ENCODE data around the gene ITGB5. TPM values are rescaled to one million over a fixed set of nuclear protein-coding genes. Genes with fewer than 3 reads are reported as not detected.

ITGB5 gene
- total RNA-seq, 1 experiment from 2014 or later, result 132 TPM

DNA sequence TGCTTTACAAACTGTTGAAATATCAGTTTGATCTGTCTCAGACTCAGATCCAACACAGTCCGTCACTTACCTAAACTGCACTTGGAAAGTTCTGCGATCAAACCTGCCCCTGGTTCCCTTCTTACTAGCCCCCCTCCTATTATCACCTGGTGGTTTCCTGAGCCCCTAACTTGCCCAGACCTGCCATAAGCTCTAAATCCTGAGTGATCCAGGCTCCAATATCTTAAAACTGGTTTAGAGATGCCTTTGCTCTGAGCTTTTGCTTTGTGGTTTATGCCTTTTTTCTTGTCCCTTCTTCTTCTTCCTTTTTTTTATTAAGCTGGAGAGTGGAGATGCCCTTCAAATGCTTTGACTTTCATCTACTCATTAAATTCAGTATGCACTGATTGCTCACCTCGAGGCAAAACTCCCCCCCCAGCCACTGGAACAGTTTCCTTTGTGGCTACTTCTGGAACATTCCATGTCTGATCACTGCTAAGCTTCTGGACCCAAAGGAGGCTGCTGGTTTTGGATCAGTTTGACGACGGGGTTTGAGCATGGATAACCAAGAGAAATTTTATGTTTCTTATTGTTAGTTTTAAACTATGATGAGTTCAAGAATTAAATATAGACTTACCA, 3.5 kb upstream of the ITGB5 start:
- H3K27ac Mint-ChIP-seq (ENCODE audit: unreplicated experiment), result peak overlapping the region; percentile 3
- no peak overlapping the region for H3K4me3 ChIP-seq (ENCODE audit: low read depth, low read length)
- no peaks in the 10 kb centered on the region for H3K9me3 ChIP-seq
- ChIA-PET CTCF (interaction anchor here (0.6 to 2.4 kb wide), 2 partner anchors 104 to 105 kb away, joined by 5 to 6 read pairs; no protein-coding TSS in a partner anchor), POLR2A (interaction anchor here (0.5 kb wide), 1 partner anchor 753 kb away, joined by 5 read pairs; no protein-coding TSS in a partner anchor)
- BruUV-seq (replicated peaks), result no TSS peak
- peaks cover 6% of the 10 kb centered on the region for H3K36me3 Mint-ChIP-seq (ENCODE audit: insufficient read depth, unreplicated experiment)
- TF ChIP-seq, protein P1, sequence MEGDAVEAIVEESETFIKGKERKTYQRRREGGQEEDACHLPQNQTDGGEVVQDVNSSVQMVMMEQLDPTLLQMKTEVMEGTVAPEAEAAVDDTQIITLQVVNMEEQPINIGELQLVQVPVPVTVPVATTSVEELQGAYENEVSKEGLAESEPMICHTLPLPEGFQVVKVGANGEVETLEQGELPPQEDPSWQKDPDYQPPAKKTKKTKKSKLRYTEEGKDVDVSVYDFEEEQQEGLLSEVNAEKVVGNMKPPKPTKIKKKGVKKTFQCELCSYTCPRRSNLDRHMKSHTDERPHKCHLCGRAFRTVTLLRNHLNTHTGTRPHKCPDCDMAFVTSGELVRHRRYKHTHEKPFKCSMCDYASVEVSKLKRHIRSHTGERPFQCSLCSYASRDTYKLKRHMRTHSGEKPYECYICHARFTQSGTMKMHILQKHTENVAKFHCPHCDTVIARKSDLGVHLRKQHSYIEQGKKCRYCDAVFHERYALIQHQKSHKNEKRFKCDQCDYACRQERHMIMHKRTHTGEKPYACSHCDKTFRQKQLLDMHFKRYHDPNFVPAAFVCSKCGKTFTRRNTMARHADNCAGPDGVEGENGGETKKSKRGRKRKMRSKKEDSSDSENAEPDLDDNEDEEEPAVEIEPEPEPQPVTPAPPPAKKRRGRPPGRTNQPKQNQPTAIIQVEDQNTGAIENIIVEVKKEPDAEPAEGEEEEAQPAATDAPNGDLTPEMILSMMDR (IDR thresholded peaks at IDR 0.05; ENCODE audit: insufficient read depth in 1 of 2, low read depth in 1 of 2, low read length in 1 of 2, severe bottlenecking in 1 of 2, unreplicated experiment in 1 of 2), result no peak
- H3K27me3 ChIP-seq (replicated peaks; ENCODE audit: control insufficient read depth, insufficient read depth, low read length), result no peaks in the 10 kb centered on the region
- no peaks in the 10 kb centered on the region for H3K9me3 Mint-ChIP-seq (ENCODE audit: unreplicated experiment)
- H3K36me3 ChIP-seq (ENCODE audit: control insufficient read depth, insufficient read depth, low read length), result no peaks in the 10 kb centered on the region
- H3K4me1 ChIP-seq, result peaks cover 26% of the 10 kb centered on the region
- no peak overlapping the region for H3K4me3 Mint-ChIP-seq (ENCODE audit: unreplicated experiment)
- DNase-seq, result no peak
- intact Hi-C loops (cut with micrococcal nuclease; ENCODE audit: unreplicated experiment), result no loop called here
- H3K27me3 Mint-ChIP-seq (ENCODE audit: insufficient read depth, unreplicated experiment), result no peaks in the 10 kb centered on the region
- H3K4me1 Mint-ChIP-seq (ENCODE audit: low read depth, unreplicated experiment), result peaks cover 17% of the 10 kb centered on the region

DNA sequence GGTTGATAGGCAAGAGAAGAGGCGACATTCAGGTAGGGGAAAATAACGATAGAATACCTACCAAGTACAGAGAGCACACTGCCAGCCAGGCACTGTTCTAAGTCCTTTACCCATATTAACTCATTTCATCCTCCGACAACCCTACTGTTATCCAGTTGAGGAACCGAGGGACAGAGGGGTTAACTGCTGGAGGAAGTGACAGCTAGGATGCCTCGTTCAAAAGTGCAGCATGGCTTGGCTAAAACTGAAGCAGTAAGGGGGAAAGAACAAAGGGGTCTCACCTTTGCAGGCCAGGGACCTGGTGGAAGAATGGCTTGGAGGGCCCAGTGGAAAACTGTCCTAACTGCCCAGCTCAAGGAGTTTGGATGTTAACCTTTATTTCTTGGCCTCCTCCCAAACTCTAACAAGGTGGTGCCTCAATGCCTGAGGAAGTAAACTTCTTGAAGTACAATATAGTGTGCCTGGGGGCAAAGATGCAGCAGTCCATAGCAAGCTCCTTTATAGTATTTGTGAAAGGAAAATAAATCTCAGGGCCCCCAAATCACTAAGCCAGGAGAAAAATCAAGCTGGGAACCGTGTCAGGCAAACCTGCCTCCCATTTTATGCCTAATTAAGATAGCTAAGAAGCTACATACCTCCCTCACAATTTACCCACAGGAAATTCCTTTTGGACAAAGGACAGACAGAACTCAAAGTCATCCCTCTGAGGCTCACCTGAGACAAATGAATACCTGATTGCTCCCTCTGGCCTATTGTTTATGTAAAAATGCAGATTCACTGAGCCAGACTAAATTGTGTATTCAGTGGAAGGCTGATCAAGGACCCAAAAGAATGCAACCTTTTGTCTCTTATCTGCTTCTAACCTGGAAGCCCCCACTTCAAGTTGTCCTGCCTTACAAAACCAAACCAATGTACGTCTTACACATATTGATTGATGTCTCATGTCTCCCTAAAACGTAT, 1.6 kb upstream of the ITGB5 start:
- H3K27me3 ChIP-seq (replicated peaks; ENCODE audit: control insufficient read depth, insufficient read depth, low read length), result no peaks in the 10 kb centered on the region
- Mint-ChIP-seq H3K27me3 (ENCODE audit: insufficient read depth, unreplicated experiment) (no peaks in the 10 kb centered on the region), H3K27ac (ENCODE audit: unreplicated experiment) (peak overlapping the region; percentile 53), H3K4me3 (ENCODE audit: unreplicated experiment) (peak overlapping the region; percentile 94), H3K4me1 (ENCODE audit: low read depth, unreplicated experiment) (peaks cover 17% of the 10 kb centered on the region), H3K36me3 (ENCODE audit: insufficient read depth, unreplicated experiment) (peaks cover 9% of the 10 kb centered on the region), H3K9me3 (ENCODE audit: unreplicated experiment) (no peaks in the 10 kb centered on the region)
- TF ChIP-seq, protein P1 (IDR thresholded peaks at IDR 0.05; ENCODE audit: insufficient read depth in 1 of 2, low read depth in 1 of 2, low read length in 1 of 2, severe bottlenecking in 1 of 2, unreplicated experiment in 1 of 2), result no peak
- TSS peak; percentile 71 for BruUV-seq (replicated peaks)
- no peaks in the 10 kb centered on the region for H3K36me3 ChIP-seq (ENCODE audit: control insufficient read depth, insufficient read depth, low read length)
- no peaks in the 10 kb centered on the region for H3K9me3 ChIP-seq
- no peak for DNase-seq
- peaks cover 29% of the 10 kb centered on the region for H3K4me1 ChIP-seq
- H3K4me3 ChIP-seq (ENCODE audit: low read depth, low read length), result no peak overlapping the region
- intact Hi-C loops (cut with micrococcal nuclease; ENCODE audit: unreplicated experiment), result loop anchor here (5.0 kb wide), 2 partner anchors 101 to 126 kb away; no protein-coding TSS in a partner anchor
- ChIA-PET CTCF (interaction anchor here (2.4 kb wide), 1 partner anchor 102 kb away, joined by 5 read pairs; no protein-coding TSS in a partner anchor), POLR2A (no interaction called here)

- H3K36me3 ChIP-seq (ENCODE audit: control insufficient read depth, insufficient read depth, low read length), result no peaks in the 10 kb centered on the region
- H3K9me3 Mint-ChIP-seq (ENCODE audit: unreplicated experiment), result no peaks in the 10 kb centered on the region
- BruUV-seq (replicated peaks), result no TSS peak
- H3K27me3 Mint-ChIP-seq (ENCODE audit: insufficient read depth, unreplicated experiment), result no peaks in the 10 kb centered on the region
- H3K27ac Mint-ChIP-seq (ENCODE audit: unreplicated experiment), result peak overlapping the region; percentile 53
- no peaks in the 10 kb centered on the region for H3K9me3 ChIP-seq
- H3K4me1 Mint-ChIP-seq (ENCODE audit: low read depth, unreplicated experiment), result peaks cover 17% of the 10 kb centered on the region
- DNase-seq, result no peak
- TF ChIP-seq, protein P1 (IDR thresholded peaks at IDR 0.05; ENCODE audit: insufficient read depth in 1 of 2, low read depth in 1 of 2, low read length in 1 of 2, severe bottlenecking in 1 of 2, unreplicated experiment in 1 of 2), result no peak
- intact Hi-C loops (cut with micrococcal nuclease; ENCODE audit: unreplicated experiment), result loop anchor here (2.0 to 5.0 kb wide), 3 partner anchors 13 to 126 kb away; no protein-coding TSS in a partner anchor
- ChIA-PET CTCF (interaction anchor here (0.6 to 1.8 kb wide), 3 partner anchors 40 to 127 kb away, joined by 3 to 8 read pairs (median 6); no protein-coding TSS in a partner anchor), POLR2A (interaction anchor here (0.6 to 1.8 kb wide), 2 partner anchors 53 to 248 kb away, joined by 3 to 7 read pairs; no protein-coding TSS in a partner anchor)
- H3K4me3 Mint-ChIP-seq (ENCODE audit: unreplicated experiment), result peak overlapping the region; percentile 94
- peaks cover 9% of the 10 kb centered on the region for H3K36me3 Mint-ChIP-seq (ENCODE audit: insufficient read depth, unreplicated experiment)
- peaks cover 29% of the 10 kb centered on the region for H3K4me1 ChIP-seq
- peak overlapping the region; percentile 69 for H3K4me3 ChIP-seq (ENCODE audit: low read depth, low read length)
- no peaks in the 10 kb centered on the region for H3K27me3 ChIP-seq (replicated peaks; ENCODE audit: control insufficient read depth, insufficient read depth, low read length)
These were observed 750 bp upstream of the ITGB5 start for GRCh38 chr3:124887932-124888298.

Measured in Caco-2 (cell line).